ENCODE data around the gene SPON1. TPM values are rescaled to one million over a fixed set of nuclear protein-coding genes. Genes with fewer than 3 reads are reported as not detected.

Gene SPON1
- total and polyA plus RNA-seq, 10 of the 15 experiments (the other 5 are each of a cell fraction or from before 2014, with no cell fraction given), result 0.13 to 1.1 (median 0.18) TPM; not detected in 5

- no TSS peak for BruUV-seq (replicated peaks)
- intact Hi-C loops (cut with micrococcal nuclease; ENCODE audit: unreplicated experiment) (no loop called here), in situ Hi-C loops (cut with MboI) (no loop called here)
- no peak for ATAC-seq
- no peak for DNase-seq (ENCODE audit: low read depth, low spot score)
- Histone ChIP-seq H3K27ac (ENCODE audit: control insufficient read depth, insufficient read depth) (no peak overlapping the region), H3K79me2 (ENCODE audit: control insufficient read depth, insufficient read depth, low read length) (no peaks in the 10 kb centered on the region), H4K20me1 (ENCODE audit: control insufficient read depth, insufficient read depth) (no peaks in the 10 kb centered on the region), H3K4me1 (ENCODE audit: control insufficient read depth, insufficient read depth, low read length) (no peaks in the 10 kb centered on the region), H3K36me3 (ENCODE audit: control insufficient read depth in 2 of 2, insufficient read depth in 2 of 2, low read length in 1 of 2) (no peaks in the 10 kb centered on the region), H3K9me3 (replicated peaks; ENCODE audit: control insufficient read depth, insufficient read depth, low read length) (no peaks in the 10 kb centered on the region), H3K9ac (ENCODE audit: control insufficient read depth, insufficient read depth, low read length) (no peak overlapping the region), H3K27me3 (replicated peaks in 1 of 2; ENCODE audit: control insufficient read depth in 2 of 2, insufficient read depth in 2 of 2, low read length in 1 of 2) (peaks cover 0 to 4% of the 10 kb centered on the region in 2 experiments; a peak in 2 of 4 replicates), H2AFZ (ENCODE audit: control insufficient read depth, low read depth, low read length) (no peak overlapping the region), H3K4me2 (ENCODE audit: control insufficient read depth, insufficient read depth) (no peak overlapping the region), H3K4me3 (no peak overlapping the region)
- CTCF ChIA-PET, result no interaction called here
- 25% methylated on average over 6 of the region's 6 CpGs for WGBS (ENCODE audit: insufficient coverage, insufficient replicate concordance, low lambda C conversion rate, missing lambda C conversion rate)
- no peak for FAIRE-seq
- RAD21 ChIA-PET (ENCODE audit: unreplicated experiment), result no interaction called here
- TF ChIP-seq NFYA (IDR thresholded peaks at IDR 0.05; ENCODE audit: borderline replicate concordance, low read depth, low read length) (no peak), ZNF207 (IDR thresholded peaks at IDR 0.05; ENCODE audit: borderline replicate concordance) (no peak), BRCA1 (IDR thresholded peaks at IDR 0.05; ENCODE audit: low read depth, low read length) (no peak), HDAC6 (IDR thresholded peaks at IDR 0.05; ENCODE audit: unreplicated experiment) (no peak), SKIL (IDR thresholded peaks at IDR 0.05; ENCODE audit: low read depth, poor library complexity, severe bottlenecking) (no peak), RFX5 (IDR thresholded peaks at IDR 0.05; ENCODE audit: low read depth, low read length) (no peak), ESRRA (IDR thresholded peaks at IDR 0.05; ENCODE audit: low read length) (no peak), REST (IDR thresholded peaks at IDR 0.05; ENCODE audit: low read depth, low read length) (no peak), MTA3 (IDR thresholded peaks at IDR 0.05; ENCODE audit: borderline replicate concordance, low read length) (no peak), KDM1A (IDR thresholded peaks at IDR 0.05; ENCODE audit: borderline replicate concordance) (no peak), CEBPB (IDR thresholded peaks at IDR 0.05; ENCODE audit: borderline replicate concordance in 1 of 2, low read depth in 2 of 2, low read length in 2 of 2) (no peak), HCFC1 (IDR thresholded peaks at IDR 0.05; ENCODE audit: low read length) (no peak), CHD1 (IDR thresholded peaks at IDR 0.05; ENCODE audit: low read depth, low read length) (no peak), IKZF1 (conservative IDR thresholded peaks at IDR 0.05) (no peak), CHD4 (IDR thresholded peaks at IDR 0.05) (no peak)
- SMC1A ChIA-PET (ENCODE audit: uncharacterized antibody, unreplicated experiment), result no interaction called here
- POLR2A ChIA-PET, result no interaction called here
Observed at GRCh38 chr11:14230407-14230806, 267.9 kb downstream of the SPON1 start.
